Liver (tissue), 9 donors: ENCODE data around the gene MS4A7. TPM values are rescaled to one million over a fixed set of nuclear protein-coding genes. Genes with fewer than 3 reads are reported as not detected.

Experiments used
- DNase-seq: peaks from one replicate; pipeline ENCODE4 v3.0.0-alpha.2; 2017; ENCODE audit warnings: low spot score
- H3K27ac ChIP-seq, 2 donors: one replicate each; pipeline ENCODE4 v1.7.0; 2013; ENCODE audit warnings: inconsistent platforms in 2 of 2, low read length in 2 of 2, control low read depth in 1 of 2, low read depth in 1 of 2, mild to moderate bottlenecking in 1 of 2
- H3K27me3 ChIP-seq, 4 donors: one replicate each; pipeline versions ENCODE4 v1.6.1 to v1.7.0; 2013; ENCODE audit warnings: low read length in 3 of 4, inconsistent platforms in 1 of 4, mild to moderate bottlenecking in 1 of 4, moderate library complexity in 1 of 4; ENCODE audit not compliant: control insufficient read depth in 4 of 4, insufficient read depth in 4 of 4
- H3K36me3 ChIP-seq, 4 donors: one replicate each; pipeline versions ENCODE4 v1.6.1 to v1.7.0; 2013; ENCODE audit warnings: low read length in 3 of 4, mild to moderate bottlenecking in 3 of 4, low read depth in 1 of 4, moderate library complexity in 1 of 4; ENCODE audit not compliant: control insufficient read depth in 4 of 4, insufficient read depth in 3 of 4
- H3K4me1 ChIP-seq, 4 donors: one replicate each; pipeline versions ENCODE4 v1.6.1 to v1.7.0; 2013; ENCODE audit warnings: low read length in 3 of 4, mild to moderate bottlenecking in 3 of 4, moderate library complexity in 1 of 4; ENCODE audit not compliant: control insufficient read depth in 4 of 4, insufficient read depth in 4 of 4
- H3K4me3 ChIP-seq, 3 donors: one replicate each; pipeline versions ENCODE4 v1.6.1 to v1.7.0; 2013; ENCODE audit warnings: low read length in 3 of 3, control low read depth in 1 of 3, low read depth in 1 of 3, mild to moderate bottlenecking in 1 of 3
- H3K9ac ChIP-seq, 2 donors: one replicate each; pipeline ENCODE4 v1.7.0; 2013; ENCODE audit warnings: low read length in 2 of 2, mild to moderate bottlenecking in 2 of 2, moderate library complexity in 2 of 2, control low read depth in 1 of 2, low read depth in 1 of 2
- H3K9me3 ChIP-seq, 4 donors: one replicate each; pipeline versions ENCODE4 v1.6.1 to v1.7.0; 2013; ENCODE audit warnings: low read length in 3 of 4; ENCODE audit not compliant: control insufficient read depth in 4 of 4
- FOXA1 ChIP-seq: IDR thresholded peaks from 2 replicates; pipeline ENCODE4 v1.6.1; 2016; ENCODE audit warnings: antibody characterized with exemption
- FOXA2 ChIP-seq: IDR thresholded peaks from 2 replicates; pipeline ENCODE4 v1.6.1; 2016; ENCODE audit warnings: antibody characterized with exemption
- GABPA ChIP-seq, 2 donors: IDR thresholded peaks in 1 of 2; conservative IDR thresholded peaks in 1 of 2; 2 replicates each; pipeline ENCODE4 v1.6.1; 2016; ENCODE audit warnings: antibody characterized with exemption in 2 of 2, mild to moderate bottlenecking in 1 of 2, moderate library complexity in 1 of 2
- HNF4A ChIP-seq, 2 donors: conservative IDR thresholded peaks; 2 replicates each; pipeline ENCODE4 v1.6.1; 2016; ENCODE audit warnings: antibody characterized with exemption in 2 of 2, mild to moderate bottlenecking in 2 of 2
- HNF4G ChIP-seq: IDR thresholded peaks from 2 replicates; pipeline ENCODE4 v1.6.1; 2016; ENCODE audit warnings: antibody characterized with exemption
- RAD21 ChIP-seq, 2 donors: IDR thresholded peaks; 2 replicates each; pipeline ENCODE4 v1.6.1; 2016; ENCODE audit warnings: antibody characterized with exemption in 2 of 2, mild to moderate bottlenecking in 2 of 2
- WGBS: extraction: QIAGEN DNeasy Blood & Tissue Kit; methylation state at CpG from one replicate; pipeline ENCODE4 v1.1.7; 2013; 5-methylcytosine and 5-hydroxymethylcytosine counted together
- polyA plus RNA-seq, 2 donors: library from polyadenylated mRNA; stranded (reverse) in 1 of 2; unstranded in 1 of 2; fragments of 200-250 nt in 1 of 2; fragments of >200 nt in 1 of 2; fragmentation: Nextera tagmentation in 1 of 2; extraction: Ambion mirVana in 1 of 2; gene quantifications; one replicate each; pipeline versions ENCODE4 v1.2.1 to v1.2.3, GENCODE V29; 2013 to 2015
- total RNA-seq, 2 donors: library from RNA; depleted of rRNA; stranded (reverse); fragments of >200 nt; gene quantifications; one replicate each; pipeline ENCODE4 v1.2.3, GENCODE V29; 2014
- TF ChIP-seq, protein P1 (sequence below): fragments of 150-350 bp; IDR thresholded peaks from 2 replicates; pipeline ENCODE4 v1.5.1; 2017; ENCODE audit warnings: improper control_type of control experiment, low read depth, low read length; ENCODE audit not compliant: missing input control
- TF ChIP-seq, protein P2 (sequence below): IDR thresholded peaks from 2 replicates; pipeline ENCODE4 v1.6.1; 2016; ENCODE audit warnings: antibody characterized with exemption
- TF ChIP-seq, protein P3 (sequence below): IDR thresholded peaks from 2 replicates; pipeline ENCODE4 v1.6.1; 2016; ENCODE audit warnings: antibody characterized with exemption
- donor health status: healthy.
- donor health status: healthy.
- donor health status: healthy.
- donor health status: healthy.
- donor health status: healthy.

Gene MS4A7
- total and polyA plus RNA-seq, 4 donors: 16.3 to 50.0 (median 28.5) TPM

DNA sequence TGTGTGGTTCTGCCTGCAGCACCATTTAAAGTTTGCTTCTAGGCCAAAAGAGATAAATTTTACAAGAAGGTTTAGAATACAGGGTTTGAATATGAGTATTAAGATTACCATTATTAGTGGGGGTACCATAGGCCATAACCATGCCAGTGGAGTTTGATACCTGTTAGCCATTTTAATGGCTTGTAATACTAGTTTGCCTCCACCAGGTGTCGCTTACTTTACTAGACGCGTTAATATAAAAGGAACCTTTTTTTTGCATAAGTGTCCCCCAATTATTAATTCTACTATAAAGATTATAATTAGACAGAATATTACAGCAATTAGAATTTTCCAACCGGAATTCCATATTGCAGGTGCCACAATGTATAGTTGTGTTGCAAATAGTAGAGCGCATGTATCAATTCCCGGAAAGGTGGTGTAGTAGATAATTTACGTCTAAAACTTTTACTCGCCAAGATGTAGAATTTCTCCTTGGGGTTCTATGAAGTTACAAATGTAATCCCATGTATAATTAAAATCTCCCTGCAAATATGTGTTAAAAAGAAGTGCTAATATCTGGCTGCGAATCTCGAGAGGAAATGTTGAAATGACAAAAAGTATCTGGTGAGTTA, 35.1 kb upstream of the MS4A7 start:
- DNase-seq: no peak
- TF ChIP-seq, protein P1, sequence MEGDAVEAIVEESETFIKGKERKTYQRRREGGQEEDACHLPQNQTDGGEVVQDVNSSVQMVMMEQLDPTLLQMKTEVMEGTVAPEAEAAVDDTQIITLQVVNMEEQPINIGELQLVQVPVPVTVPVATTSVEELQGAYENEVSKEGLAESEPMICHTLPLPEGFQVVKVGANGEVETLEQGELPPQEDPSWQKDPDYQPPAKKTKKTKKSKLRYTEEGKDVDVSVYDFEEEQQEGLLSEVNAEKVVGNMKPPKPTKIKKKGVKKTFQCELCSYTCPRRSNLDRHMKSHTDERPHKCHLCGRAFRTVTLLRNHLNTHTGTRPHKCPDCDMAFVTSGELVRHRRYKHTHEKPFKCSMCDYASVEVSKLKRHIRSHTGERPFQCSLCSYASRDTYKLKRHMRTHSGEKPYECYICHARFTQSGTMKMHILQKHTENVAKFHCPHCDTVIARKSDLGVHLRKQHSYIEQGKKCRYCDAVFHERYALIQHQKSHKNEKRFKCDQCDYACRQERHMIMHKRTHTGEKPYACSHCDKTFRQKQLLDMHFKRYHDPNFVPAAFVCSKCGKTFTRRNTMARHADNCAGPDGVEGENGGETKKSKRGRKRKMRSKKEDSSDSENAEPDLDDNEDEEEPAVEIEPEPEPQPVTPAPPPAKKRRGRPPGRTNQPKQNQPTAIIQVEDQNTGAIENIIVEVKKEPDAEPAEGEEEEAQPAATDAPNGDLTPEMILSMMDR: peak; percentile 47
- TF ChIP-seq RAD21 (IDR thresholded peaks at IDR 0.05) (peak in 1 of 2 donors; percentile 6), HNF4G (no peak)
- Histone ChIP-seq H3K27me3 (peaks cover 0 to 3% (median 1%) of the 10 kb centered on the region in 4 donors), H3K9me3 (no peaks in the 10 kb centered on the region), H3K4me1 (no peaks in the 10 kb centered on the region), H3K27ac (no peak overlapping the region), H3K36me3 (no peaks in the 10 kb centered on the region), H3K4me3 (no peak overlapping the region), H3K9ac (no peak overlapping the region)
- 68% methylated on average over 10 of the region's 10 CpGs for WGBS

DNA sequence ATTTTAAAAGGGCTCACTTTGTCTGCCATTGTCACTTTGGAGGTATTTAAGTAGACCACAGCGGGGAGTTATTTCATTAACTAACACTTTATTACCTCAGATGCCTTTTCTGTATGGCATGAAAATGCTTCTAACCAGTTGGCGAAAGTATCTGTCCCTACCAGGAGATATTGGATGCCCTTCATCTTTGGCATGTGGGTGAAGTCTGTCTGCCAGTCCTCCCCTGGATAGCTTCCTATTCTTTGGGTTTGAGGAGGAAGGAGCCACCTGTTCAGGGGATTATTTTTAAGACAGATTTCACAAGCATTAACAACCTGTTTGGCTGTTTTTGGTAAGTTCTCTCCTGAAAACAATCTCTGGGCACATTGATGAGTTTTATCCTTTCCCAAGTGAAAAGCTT, 34.2 kb upstream of the MS4A7 start:
- WGBS: 90% methylated on average over 2 of the region's 2 CpGs
- H3K9ac ChIP-seq: no peak overlapping the region
- H3K9me3 ChIP-seq: no peaks in the 10 kb centered on the region
- no peaks in the 10 kb centered on the region for H3K36me3 ChIP-seq
- no peaks in the 10 kb centered on the region for H3K4me1 ChIP-seq
- H3K4me3 ChIP-seq: no peak overlapping the region
- peaks cover 0 to 3% (median 1%) of the 10 kb centered on the region in 4 donors for H3K27me3 ChIP-seq
- no peak overlapping the region for H3K27ac ChIP-seq
- TF ChIP-seq, protein P2, sequence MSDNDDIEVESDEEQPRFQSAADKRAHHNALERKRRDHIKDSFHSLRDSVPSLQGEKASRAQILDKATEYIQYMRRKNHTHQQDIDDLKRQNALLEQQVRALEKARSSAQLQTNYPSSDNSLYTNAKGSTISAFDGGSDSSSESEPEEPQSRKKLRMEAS: no peak
- TF ChIP-seq HNF4A (conservative IDR thresholded peaks at IDR 0.05): no peak
- no peak for TF ChIP-seq FOXA1
- TF ChIP-seq, protein P3, sequence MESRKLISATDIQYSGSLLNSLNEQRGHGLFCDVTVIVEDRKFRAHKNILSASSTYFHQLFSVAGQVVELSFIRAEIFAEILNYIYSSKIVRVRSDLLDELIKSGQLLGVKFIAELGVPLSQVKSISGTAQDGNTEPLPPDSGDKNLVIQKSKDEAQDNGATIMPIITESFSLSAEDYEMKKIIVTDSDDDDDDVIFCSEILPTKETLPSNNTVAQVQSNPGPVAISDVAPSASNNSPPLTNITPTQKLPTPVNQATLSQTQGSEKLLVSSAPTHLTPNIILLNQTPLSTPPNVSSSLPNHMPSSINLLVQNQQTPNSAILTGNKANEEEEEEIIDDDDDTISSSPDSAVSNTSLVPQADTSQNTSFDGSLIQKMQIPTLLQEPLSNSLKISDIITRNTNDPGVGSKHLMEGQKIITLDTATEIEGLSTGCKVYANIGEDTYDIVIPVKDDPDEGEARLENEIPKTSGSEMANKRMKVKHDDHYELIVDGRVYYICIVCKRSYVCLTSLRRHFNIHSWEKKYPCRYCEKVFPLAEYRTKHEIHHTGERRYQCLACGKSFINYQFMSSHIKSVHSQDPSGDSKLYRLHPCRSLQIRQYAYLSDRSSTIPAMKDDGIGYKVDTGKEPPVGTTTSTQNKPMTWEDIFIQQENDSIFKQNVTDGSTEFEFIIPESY: no peak
- DNase-seq: no peak

DNA sequence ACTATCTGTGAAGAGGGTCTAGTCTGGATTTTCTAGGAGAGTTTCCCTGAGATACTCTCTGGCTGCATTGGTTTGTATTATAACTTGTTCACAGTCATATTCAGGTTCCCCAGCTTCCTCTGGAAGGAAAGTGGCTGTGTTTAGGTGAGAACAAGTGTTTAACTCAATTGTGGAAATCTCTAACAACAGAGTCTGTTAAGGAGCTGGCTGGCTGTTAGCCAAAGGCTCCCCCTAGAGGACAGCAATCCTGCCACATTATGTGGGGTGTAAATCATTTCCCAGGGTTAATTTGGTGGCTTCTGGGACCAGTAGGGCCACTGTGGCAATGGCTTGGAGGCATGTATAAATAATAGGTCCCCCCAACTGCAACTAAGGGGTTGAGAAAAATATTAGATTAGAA, 32.8 kb upstream of the MS4A7 start:
- peaks cover 0 to 3% (median 1%) of the 10 kb centered on the region in 4 donors for H3K27me3 ChIP-seq
- no peaks in the 10 kb centered on the region for H3K4me1 ChIP-seq
- TF ChIP-seq GABPA (IDR thresholded peaks at IDR 0.05 in 1 of 2, conservative IDR thresholded peaks at IDR 0.05 in 1 of 2) (no peak), FOXA2 (no peak), RAD21 (IDR thresholded peaks at IDR 0.05) (peak; percentile 27 to 36)
- TF ChIP-seq, protein P3: no peak
- TF ChIP-seq, protein P1: peak; percentile 39
- no peak overlapping the region for H3K27ac ChIP-seq
- no peaks in the 10 kb centered on the region for H3K9me3 ChIP-seq
- no peak overlapping the region for H3K9ac ChIP-seq
- no peak for DNase-seq
- H3K36me3 ChIP-seq: no peaks in the 10 kb centered on the region
- H3K4me3 ChIP-seq: no peak overlapping the region
